Muscle of leg (tissue), 11 donors: ENCODE measurements around the gene RECQL. TPM values are rescaled to one million over a fixed set of nuclear protein-coding genes. Genes with fewer than 3 reads are reported as not detected.

Experiments
- DNase-seq: peaks from one replicate; pipeline ENCODE4 v3.0.0; 2013
- H3K27ac ChIP-seq: one replicate; pipeline ENCODE4 v1.5.1; 2013; ENCODE audit warnings: mild to moderate bottlenecking, low read length, control low read depth
- H3K27me3 ChIP-seq: one replicate; pipeline ENCODE4 v1.6.1; 2013; ENCODE audit warnings: low read length; ENCODE audit not compliant: control insufficient read depth, insufficient read depth
- H3K36me3 ChIP-seq: one replicate; pipeline ENCODE4 v1.6.1; 2013; ENCODE audit warnings: low read length; ENCODE audit not compliant: control insufficient read depth, insufficient read depth
- H3K4me1 ChIP-seq: one replicate; pipeline ENCODE4 v1.6.1; 2013; ENCODE audit warnings: low read length; ENCODE audit not compliant: control insufficient read depth, insufficient read depth
- H3K4me3 ChIP-seq: one replicate; pipeline ENCODE4 v1.5.1; 2013; ENCODE audit warnings: low read length, control low read depth
- H3K9me3 ChIP-seq: replicated peaks from 2 replicates; pipeline ENCODE4 v1.6.1; 2013; ENCODE audit warnings: low read depth, low read length; ENCODE audit not compliant: control insufficient read depth
- WGBS: methylation state at CpG from one replicate; pipeline ENCODE4 v1.1.5; 2013; ENCODE audit warnings: missing lambda C conversion rate; ENCODE audit not compliant: insufficient coverage; 5-methylcytosine and 5-hydroxymethylcytosine counted together
- polyA plus RNA-seq, 8 donors: library from polyadenylated mRNA; unstranded; fragments of 120-200 nt; gene quantifications; one replicate each; pipeline versions ENCODE4 v1.2.1 to v1.2.3, GENCODE V29; 2013; ENCODE audit warnings: inconsistent platforms in 1 of 8, low replicate concordance in 1 of 8; ENCODE audit not compliant: insufficient read length in 8 of 8, insufficient read depth in 1 of 8
- total RNA-seq: library from RNA; stranded (reverse); fragments of 120-200 nt; gene quantifications from one replicate; pipeline ENCODE4 v1.2.4, GENCODE V29; 2013

RECQL gene
- total and polyA plus RNA-seq, 9 donors = 16.1 to 45.8 (median 29.8) TPM

DNA sequence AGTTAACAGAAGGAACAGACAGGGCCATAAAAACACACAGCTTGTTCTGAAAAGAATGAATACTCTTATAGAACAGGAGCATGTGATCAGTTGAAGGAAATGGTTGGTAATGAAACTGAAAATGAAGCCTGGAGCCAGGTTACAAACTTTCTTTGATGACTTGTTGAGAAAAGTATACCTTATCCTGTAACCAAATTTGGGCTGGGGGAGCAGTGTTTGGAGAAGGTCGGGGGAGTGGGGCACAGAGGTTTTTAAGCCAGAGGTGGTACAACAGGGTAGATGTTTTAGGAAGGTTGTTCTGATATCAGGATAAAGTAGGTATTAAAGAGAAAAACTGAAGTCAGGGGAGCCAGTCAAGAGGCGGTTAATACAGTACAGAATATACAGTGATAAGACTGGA is 8.3 kb upstream of the RECQL start:
- Histone ChIP-seq H3K36me3 (peaks cover 17% of the 10 kb centered on the region), H3K4me3 (no peak overlapping the region), H3K27ac (no peak overlapping the region), H3K9me3 (no peaks in the 10 kb centered on the region), H3K4me1 (no peaks in the 10 kb centered on the region), H3K27me3 (no peaks in the 10 kb centered on the region)
- no peak for DNase-seq
- whole genome bisulfite sequencing = 43% methylated on average over 2 of the region's 2 CpGs

DNA sequence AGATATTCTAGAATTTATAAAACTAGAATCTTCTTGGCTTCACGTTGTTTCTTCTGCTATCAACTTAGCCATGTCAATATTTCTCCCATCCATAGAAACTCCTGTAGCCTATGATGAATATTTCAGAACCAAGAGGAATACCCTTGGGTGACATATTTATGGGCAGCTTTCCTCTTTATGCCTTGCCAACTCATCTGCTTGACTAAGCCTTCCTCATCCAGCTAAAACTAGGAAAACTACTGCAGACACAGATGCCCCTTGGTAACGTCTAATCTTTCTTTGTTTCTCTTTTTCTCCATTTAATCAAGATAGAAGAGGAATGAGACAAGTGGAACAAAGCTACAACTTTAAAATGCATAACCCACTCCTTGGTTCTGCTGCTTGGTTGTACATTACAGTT is 6.4 kb upstream of the RECQL start:
- WGBS = no CpG with 5 or more reads among the region's 2 CpGs
- Histone ChIP-seq H3K36me3 (peaks cover 6% of the 10 kb centered on the region), H3K4me1 (peaks cover 4% of the 10 kb centered on the region)

DNA sequence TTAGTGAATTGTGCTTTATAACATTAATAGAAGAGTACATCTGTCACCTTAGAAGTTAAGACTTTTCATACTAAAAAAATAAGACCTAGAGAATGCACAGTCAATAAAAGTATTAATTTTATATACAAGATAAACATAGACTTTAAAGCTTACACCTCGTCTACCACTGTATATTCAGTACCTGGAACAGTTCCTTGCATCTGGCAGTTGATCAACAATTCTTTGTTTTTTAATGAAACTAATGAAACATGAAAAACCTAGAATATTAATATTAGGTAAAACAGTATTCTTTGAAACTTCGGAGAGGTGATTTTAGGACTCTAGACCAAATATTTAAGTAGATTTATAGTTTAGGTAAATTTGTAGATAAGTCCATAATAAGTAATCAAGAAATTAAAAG is 4.5 kb upstream of the RECQL start:
- DNase-seq = no peak
- Histone ChIP-seq H3K4me3 (no peak overlapping the region), H3K4me1 (peaks cover 6% of the 10 kb centered on the region), H3K27ac (no peak overlapping the region), H3K27me3 (no peaks in the 10 kb centered on the region), H3K9me3 (no peaks in the 10 kb centered on the region), H3K36me3 (peaks cover 2% of the 10 kb centered on the region)
- no CpG with 5 or more reads among the region's 2 CpGs for WGBS

More for the DNA sequence above, 6.4 kb upstream of the RECQL start:
- H3K27me3 ChIP-seq = no peaks in the 10 kb centered on the region
- no peak overlapping the region for H3K4me3 ChIP-seq
- no peak for DNase-seq
- no peak overlapping the region for H3K27ac ChIP-seq
- H3K9me3 ChIP-seq = no peaks in the 10 kb centered on the region

DNA sequence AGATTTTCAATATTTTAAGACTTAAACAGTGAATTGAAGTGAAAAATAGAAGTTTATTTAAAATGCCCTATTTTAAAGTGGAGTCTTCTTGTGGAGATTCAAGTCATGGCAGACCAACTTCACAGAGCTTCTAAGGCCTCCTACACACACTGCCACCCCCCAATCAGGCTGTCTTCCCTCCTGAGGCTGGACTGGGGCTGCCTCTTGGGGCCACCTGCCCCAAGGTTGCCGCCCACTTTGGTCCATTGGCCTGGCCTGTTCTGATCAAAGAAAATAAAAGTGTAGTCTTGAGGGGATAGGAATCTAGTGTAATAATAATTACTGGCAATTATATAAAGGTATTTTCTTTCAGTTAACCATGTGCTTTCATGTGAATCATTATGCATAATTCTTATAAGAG is 1.4 kb upstream of the RECQL start:
- Histone ChIP-seq H3K27ac (no peak overlapping the region), H3K4me1 (peaks cover 12% of the 10 kb centered on the region), H3K27me3 (no peaks in the 10 kb centered on the region), H3K9me3 (no peaks in the 10 kb centered on the region), H3K36me3 (peaks cover 6% of the 10 kb centered on the region), H3K4me3 (peak overlapping the region; percentile 97)
- WGBS = no CpG with 5 or more reads among the region's 1 CpG
- DNase-seq = no peak

DNA sequence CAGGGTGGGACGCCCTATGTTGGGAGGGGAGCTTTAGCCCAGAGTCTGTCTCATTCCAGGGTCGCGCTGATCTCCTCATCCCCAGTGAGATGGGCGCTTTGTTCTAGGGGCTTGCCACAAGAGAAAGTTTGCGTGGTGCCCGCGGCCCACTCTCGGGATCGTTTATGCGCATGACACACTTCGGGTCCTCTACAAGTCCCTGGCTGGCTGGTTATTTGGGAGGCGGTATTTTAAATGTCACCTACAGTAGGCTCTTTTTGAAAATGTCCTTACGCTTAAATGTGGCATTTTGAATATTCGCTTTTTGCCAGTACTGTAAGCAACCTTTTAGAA is 695 bp upstream of the RECQL start:
- peak; percentile 57 for DNase-seq
- peak overlapping the region; percentile 97 for H3K27ac ChIP-seq
- H3K27me3 ChIP-seq = no peaks in the 10 kb centered on the region
- H3K9me3 ChIP-seq = no peaks in the 10 kb centered on the region
- H3K4me1 ChIP-seq = peaks cover 12% of the 10 kb centered on the region
- H3K36me3 ChIP-seq = peaks cover 13% of the 10 kb centered on the region
- WGBS = 0% methylated on average over 4 of the region's 14 CpGs
- peak overlapping the region; percentile 97 for H3K4me3 ChIP-seq

DNA sequence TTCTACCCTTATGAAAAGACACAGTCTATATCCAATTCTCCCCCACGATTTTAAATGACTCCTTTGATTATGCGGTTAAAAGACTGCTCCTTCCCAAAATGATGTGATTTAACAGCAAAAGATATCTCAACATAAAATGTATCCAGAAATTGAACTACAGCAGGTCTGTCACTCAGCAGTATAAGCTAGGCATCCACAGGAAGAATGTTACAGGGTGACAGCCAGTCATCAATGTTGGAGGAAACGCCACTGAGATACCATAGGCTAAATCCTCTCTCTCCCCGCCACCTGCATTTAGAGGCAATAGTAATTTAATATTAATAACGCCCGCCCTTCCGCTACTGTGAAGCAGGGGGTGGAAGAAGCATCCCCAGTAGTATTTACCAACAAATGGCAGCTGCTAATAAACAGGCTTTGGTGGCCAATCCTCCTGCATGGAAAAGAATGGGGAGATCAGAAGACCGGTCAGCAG is 613 bp downstream of the RECQL start:
- H3K4me3 ChIP-seq = peak overlapping the region; percentile 97
- WGBS = 0% methylated on average over 1 of the region's 8 CpGs
- H3K27me3 ChIP-seq = no peaks in the 10 kb centered on the region
- H3K36me3 ChIP-seq = peaks cover 26% of the 10 kb centered on the region
- peak overlapping the region; percentile 97 for H3K27ac ChIP-seq
- H3K9me3 ChIP-seq = no peaks in the 10 kb centered on the region
- DNase-seq = no peak
- H3K4me1 ChIP-seq = peaks cover 12% of the 10 kb centered on the region

DNA sequence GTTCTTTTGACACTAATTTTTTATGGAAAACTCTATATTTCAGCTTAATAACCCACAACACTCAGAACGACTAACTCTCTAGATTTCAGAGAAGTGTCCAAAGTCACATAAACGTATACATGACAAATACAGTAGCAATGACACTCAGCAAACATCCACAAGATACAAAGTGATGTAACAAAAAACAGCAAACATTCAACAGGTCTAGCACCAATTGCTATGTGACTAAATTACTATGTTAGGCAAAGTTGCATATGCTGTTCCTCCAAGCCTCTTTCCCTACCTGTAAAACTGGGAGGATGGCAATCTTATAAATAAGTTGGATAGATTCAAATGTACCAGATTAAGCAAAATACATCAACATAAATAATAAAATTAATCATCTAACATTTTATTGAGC is 1.7 kb downstream of the RECQL start:
- H3K27ac ChIP-seq = no peak overlapping the region
- no peak for DNase-seq
- no peaks in the 10 kb centered on the region for H3K9me3 ChIP-seq
- peaks cover 33% of the 10 kb centered on the region for H3K36me3 ChIP-seq
- no peak overlapping the region for H3K4me3 ChIP-seq
- peaks cover 12% of the 10 kb centered on the region for H3K4me1 ChIP-seq
- no peaks in the 10 kb centered on the region for H3K27me3 ChIP-seq
- WGBS = no CpG with 5 or more reads among the region's 2 CpGs

DNA sequence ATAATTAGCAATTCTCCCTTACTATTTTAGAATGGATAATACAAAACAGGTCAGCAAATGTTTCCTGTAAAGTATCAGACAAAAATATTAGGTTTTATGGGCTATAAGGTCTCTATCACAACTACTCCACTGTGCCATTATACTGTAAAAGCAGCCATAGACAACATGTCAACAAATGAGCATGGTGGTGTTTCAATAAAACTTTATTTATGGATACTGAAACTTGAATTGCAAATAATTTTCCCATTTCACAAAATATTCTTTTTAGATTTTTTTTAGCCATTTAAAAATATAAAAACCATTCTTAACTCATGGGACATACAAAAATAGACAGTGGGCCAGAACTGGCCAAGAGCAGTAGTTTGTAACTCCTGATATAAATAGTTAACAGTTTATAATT is 15.4 kb downstream of the RECQL start:
- Histone ChIP-seq H3K9me3 (no peaks in the 10 kb centered on the region), H3K36me3 (peaks cover 27% of the 10 kb centered on the region), H3K27me3 (no peaks in the 10 kb centered on the region), H3K27ac (no peak overlapping the region), H3K4me3 (no peak overlapping the region), H3K4me1 (no peaks in the 10 kb centered on the region)
- no peak for DNase-seq

DNA sequence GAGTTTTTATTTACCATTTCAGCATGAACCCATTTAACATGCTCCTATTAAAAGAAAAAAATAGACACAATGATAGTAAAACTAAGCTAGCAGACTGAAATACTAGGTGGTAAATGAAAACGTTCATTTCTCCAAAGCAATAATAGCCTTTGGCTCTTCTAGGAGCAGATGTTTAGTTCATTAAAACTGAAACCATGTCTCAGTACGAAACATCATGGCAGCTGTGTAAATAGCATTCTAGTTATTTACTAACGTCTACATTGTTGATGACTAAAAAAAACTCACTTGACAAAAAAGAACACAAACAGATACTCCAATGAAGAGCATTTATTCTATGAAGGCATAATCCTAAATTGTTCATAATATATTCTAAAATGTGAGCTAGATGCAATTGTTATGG is 17.9 kb downstream of the RECQL start:
- Histone ChIP-seq H3K27ac (no peak overlapping the region), H3K4me1 (no peaks in the 10 kb centered on the region), H3K36me3 (peaks cover 29% of the 10 kb centered on the region), H3K9me3 (no peaks in the 10 kb centered on the region), H3K4me3 (no peak overlapping the region), H3K27me3 (no peaks in the 10 kb centered on the region)
- no peak for DNase-seq
- no CpG with 5 or more reads among the region's 3 CpGs for WGBS

DNA sequence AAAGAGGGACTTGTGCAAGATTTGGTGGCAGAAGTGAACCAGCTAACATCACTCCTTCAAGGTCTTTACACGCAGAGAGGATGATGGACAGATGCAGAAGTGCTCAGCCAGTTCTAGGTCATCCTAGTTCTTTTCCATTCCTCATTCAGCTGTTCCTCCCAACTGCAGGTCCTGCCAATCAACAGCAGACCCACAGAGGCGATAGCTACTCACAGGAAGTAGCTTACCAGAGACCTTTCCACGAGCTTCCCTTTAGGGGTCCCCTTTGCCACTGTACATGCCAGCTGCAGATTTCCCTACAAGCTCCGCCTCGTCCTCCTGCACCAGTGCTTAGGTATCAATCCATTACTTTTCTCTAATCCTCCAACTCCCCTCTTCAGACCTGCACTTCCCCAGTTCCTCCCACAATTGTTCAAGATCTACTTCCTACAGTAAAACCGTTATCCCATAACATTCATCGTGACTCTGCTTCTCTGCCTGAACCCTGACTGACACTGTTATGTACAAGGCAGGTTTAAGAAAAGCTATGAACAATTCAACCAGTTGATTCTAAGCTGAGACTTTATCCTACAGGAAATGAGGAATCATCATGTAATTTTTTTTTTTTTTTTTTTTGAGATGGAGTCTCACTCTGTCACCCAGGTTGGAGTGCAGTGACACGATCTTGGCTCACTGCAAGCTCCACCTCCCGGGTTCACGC is 22.5 kb downstream of the RECQL start:
- no peak overlapping the region for H3K27ac ChIP-seq
- 85% methylated on average over 5 of the region's 10 CpGs for WGBS
- no peak for DNase-seq
- H3K36me3 ChIP-seq = peaks cover 32% of the 10 kb centered on the region
- no peaks in the 10 kb centered on the region for H3K9me3 ChIP-seq
- H3K4me3 ChIP-seq = no peak overlapping the region
- no peaks in the 10 kb centered on the region for H3K4me1 ChIP-seq
- H3K27me3 ChIP-seq = no peaks in the 10 kb centered on the region

DNA sequence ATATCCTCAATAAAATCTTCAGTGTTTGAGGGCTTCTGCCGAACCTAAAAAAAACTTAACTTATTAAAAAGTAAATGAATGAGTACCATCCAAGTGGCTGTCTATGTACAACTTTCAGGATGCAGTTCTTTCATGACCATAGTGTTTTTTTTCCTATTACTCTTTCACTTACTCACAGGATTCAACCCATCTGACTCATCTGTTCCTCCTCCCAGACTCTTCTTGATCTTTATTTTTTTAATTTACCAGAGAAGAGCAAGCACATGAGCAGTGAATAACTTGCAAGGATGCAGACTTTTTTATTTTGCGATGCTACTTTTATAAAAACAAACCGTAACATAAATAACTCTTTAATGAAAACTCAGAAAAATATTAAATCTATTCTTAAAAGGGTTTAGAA is 24.5 kb downstream of the RECQL start:
- H3K4me3 ChIP-seq = no peak overlapping the region
- WGBS = no CpG with 5 or more reads among the region's 3 CpGs
- H3K36me3 ChIP-seq = peaks cover 39% of the 10 kb centered on the region
- no peak overlapping the region for H3K27ac ChIP-seq
- no peak for DNase-seq
- H3K27me3 ChIP-seq = no peaks in the 10 kb centered on the region
- no peaks in the 10 kb centered on the region for H3K4me1 ChIP-seq
- no peaks in the 10 kb centered on the region for H3K9me3 ChIP-seq
